Uterus (tissue), 2 donors: ENCODE results near the gene SPTAN1.

Source experiments
- POLR2A ChIP-seq, 2 donors: fragments of 450-650 bp; IDR thresholded peaks; one replicate each; pipeline ENCODE4 v1.6.1; 2016; ENCODE audit warnings: antibody characterized with exemption in 2 of 2, mild to moderate bottlenecking in 1 of 2, moderate library complexity in 1 of 2
- TF ChIP-seq, protein P1 (sequence below), 4 experiments: fragments of 200-600 bp in 2 of 4; fragments of 450-650 bp in 2 of 4; sonication (generic) in 2 of 4; IDR thresholded peaks; one replicate each; pipeline ENCODE4 v1.5.1; 2016 to 2019; ENCODE audit warnings: antibody characterized with exemption in 4 of 4, mild to moderate bottlenecking in 2 of 4, moderate library complexity in 1 of 4

DNA sequence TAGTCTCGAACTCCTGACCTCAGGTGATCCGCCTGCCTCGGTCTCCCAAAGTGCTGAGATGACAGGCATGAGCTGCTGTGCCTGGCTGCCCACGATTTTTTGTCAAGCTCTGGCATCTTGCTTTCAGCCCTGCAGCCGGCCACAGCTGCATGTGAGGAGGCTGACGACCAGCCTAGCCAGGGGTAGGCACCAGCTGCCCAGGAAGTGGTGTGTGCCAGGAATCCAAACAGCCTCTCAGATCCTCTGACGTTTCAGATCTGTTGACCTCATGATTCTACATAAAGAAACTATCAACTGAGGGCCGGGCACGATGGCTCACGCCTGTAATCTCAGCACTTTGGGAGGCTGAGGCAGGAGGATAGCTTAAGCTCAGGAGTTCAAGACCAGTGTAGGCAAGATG, 85.3 kb downstream of the SPTAN1 start:
- TF ChIP-seq, protein P1, sequence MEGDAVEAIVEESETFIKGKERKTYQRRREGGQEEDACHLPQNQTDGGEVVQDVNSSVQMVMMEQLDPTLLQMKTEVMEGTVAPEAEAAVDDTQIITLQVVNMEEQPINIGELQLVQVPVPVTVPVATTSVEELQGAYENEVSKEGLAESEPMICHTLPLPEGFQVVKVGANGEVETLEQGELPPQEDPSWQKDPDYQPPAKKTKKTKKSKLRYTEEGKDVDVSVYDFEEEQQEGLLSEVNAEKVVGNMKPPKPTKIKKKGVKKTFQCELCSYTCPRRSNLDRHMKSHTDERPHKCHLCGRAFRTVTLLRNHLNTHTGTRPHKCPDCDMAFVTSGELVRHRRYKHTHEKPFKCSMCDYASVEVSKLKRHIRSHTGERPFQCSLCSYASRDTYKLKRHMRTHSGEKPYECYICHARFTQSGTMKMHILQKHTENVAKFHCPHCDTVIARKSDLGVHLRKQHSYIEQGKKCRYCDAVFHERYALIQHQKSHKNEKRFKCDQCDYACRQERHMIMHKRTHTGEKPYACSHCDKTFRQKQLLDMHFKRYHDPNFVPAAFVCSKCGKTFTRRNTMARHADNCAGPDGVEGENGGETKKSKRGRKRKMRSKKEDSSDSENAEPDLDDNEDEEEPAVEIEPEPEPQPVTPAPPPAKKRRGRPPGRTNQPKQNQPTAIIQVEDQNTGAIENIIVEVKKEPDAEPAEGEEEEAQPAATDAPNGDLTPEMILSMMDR (IDR thresholded peaks at IDR 0.05), result no peak
- no peak for TF ChIP-seq POLR2A (IDR thresholded peaks at IDR 0.05)
